GM18868 (cell line): Measurements from ENCODE around the gene HIVEP3.

Experiments
- ATAC-seq: cut with Tn5 transposase; IDR thresholded peaks from one replicate; pipeline ENCODE4 v1.9.1; 2021; ENCODE audit warnings: mild to moderate bottlenecking, moderate library complexity; ENCODE audit not compliant: unreplicated experiment

The HIVEP3 gene

GRCh38 chr1:41659903-41660302 lies 258.8 kb downstream of the HIVEP3 start:
- no peak for ATAC-seq

- ATAC-seq = no peak
Measured at GRCh38 chr1:41659159-41659495, 259.6 kb downstream of the HIVEP3 start.

GRCh38 chr1:41658431-41659158 lies 260.1 kb downstream of the HIVEP3 start:
- no peak for ATAC-seq

DNA sequence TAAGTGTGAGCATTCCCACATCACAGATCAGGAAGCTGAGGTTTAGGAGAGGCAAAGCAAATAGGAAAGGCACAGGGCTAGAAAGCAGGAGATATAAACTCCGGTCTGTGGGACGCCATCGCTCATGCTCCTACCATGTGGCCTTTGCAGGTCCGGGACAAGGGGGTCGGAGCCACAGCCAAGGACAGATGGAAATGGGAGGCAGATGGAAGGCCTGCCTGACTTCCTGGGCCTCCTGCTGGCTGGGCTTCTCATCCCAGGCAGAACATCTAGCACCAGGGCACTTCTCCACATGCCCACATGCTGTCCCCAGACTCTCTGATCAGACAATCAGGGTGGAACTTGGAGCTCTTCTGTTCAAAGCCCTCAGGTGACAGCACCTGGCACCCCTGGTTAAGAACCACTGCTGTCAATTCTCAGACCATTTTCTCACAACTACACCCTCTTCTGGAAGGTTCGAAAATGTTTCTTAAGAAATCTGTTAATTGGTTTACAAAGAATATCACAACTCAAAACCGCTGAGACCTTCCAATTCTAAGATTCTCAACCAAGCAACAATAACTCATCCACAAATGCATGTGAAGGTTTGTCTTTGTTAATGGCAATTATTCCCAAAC lies 260.9 kb downstream of the HIVEP3 start:
- ATAC-seq = no peak

DNA sequence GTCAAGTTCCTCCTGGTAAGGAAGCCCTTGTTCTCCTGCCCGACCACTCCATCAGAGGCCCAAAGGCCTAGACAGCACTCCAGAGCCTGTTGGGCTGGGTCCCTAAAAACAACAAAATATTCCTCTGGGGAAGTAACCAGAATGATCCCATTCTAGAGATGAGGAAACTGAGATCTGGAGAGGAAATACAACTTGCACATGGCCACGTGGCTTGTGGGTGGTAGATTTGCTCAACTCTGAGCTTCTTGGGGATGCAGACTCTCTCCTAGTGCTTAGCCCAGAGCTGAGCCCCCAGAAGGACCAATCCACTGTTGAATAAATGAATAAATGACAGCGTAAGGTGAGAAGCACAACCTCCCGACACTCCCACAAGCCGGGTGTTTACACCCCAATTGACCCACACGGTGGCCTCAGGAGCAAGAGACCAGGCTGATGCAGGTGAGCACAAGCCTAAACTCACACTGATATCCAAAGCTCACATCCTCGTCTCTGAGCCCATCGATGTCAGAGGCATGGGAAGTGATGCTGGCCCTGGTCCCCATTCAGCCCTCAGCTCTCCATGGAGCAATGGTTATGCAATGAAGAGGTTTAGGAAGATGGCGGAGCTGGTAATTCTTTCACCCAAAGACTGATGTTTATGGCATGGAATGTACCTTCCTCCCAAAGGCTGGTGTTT lies 261.8 kb downstream of the HIVEP3 start:
- ATAC-seq = no peak

GRCh38 chr1:41656068-41656467 lies 262.7 kb downstream of the HIVEP3 start:
- no peak for ATAC-seq

- ATAC-seq = no peak
Measured at GRCh38 chr1:41655632-41656031, 263.1 kb downstream of the HIVEP3 start.

DNA sequence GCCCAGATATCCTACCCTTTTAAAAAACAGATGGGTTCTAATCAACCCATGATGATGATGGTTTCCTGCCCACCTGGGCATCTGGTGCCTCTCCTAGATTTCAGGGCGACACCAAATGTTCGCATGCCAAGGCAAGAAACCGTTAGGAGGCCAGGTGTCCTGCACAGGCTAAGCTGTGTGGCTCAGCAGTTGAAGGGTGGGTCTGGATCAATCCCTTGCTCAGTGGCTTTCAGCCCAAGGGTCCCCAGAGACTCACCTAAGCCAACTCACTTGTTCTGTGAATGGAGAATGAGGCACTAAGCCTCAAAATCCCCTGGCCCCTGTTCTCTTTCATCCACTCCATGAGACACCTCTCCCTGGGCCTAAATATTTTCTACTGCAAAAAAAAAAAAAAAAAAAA lies 265.1 kb downstream of the HIVEP3 start:
- no peak for ATAC-seq

DNA sequence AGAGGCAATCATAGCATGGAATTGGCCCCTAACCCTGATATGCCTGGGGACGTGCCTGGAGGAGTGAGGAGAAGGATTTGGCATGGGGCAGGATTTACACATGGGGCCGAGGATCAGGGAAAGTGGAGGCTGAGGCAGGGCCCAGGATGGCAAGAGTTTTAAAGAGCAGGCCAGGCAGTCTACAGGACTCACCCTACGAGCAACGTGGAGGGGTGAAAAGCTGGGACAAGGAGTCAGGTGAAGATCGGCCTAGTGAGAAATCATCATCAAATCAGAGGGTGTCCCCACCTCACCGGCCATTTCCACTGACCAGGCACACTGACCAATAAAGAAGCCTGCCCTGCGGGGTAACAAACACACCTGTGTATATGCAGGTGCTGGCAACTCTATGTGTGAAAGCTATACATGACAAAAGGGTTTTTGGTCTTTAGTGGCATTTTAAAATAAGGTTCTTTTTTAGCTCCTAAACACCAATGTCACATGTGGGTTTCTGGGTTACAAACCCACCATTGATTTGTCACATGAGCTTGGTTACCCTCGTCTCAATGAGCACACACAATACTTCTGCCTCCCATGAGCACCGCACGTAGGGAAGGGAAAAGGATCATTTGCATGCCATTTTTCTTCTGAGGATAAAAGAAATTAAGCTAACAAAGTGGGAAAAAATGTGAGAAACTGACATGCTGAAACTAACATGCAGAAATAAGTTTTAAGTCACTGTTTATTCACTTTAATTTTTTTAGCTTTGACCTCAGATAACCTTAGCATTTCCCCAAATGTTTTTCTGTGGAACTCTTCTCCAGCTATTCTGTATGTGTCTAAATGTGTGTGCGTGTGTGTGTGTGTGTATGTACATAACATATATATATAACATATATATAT lies 266.1 kb downstream of the HIVEP3 start:
- no peak for ATAC-seq

DNA sequence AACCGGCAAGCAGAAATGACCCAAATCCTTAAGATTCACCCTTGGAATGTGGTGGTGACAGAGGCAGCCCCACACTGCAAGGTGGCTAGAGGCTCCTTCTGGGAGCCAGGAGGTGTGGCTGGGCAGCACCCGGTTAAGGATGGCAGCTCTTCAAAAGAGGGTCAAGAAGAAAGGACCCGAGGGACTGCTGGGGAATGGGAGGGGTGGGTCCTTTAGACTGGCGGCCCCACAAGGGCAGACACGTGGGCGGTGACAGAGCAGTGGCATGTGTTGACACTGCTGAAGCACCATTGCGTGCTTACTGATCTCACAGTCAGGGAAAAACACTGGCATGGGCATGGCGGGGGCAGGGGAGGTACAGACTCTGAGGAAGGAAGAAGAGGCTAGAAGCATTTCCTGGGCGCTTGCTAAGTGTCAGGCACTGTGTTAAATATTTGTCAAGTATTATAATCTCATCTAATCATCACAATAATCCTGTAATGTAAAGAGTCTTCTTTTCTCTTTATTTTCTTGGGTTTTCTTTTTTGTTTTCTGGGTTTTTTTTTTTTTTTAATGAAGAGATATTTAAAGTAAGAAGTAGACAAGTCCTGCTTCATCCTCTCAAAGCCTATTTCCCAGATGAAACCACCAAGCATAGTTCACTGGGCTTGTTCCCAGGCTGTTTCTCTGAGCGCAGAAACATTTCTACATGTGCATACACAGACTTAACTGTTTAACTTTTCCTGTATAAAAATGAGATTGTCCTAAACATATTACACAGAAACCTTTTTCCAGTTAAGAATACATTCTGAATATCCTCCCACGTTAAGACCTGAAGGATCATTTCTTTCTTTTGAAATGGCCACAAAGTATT lies 268.5 kb downstream of the HIVEP3 start:
- no peak for ATAC-seq

DNA sequence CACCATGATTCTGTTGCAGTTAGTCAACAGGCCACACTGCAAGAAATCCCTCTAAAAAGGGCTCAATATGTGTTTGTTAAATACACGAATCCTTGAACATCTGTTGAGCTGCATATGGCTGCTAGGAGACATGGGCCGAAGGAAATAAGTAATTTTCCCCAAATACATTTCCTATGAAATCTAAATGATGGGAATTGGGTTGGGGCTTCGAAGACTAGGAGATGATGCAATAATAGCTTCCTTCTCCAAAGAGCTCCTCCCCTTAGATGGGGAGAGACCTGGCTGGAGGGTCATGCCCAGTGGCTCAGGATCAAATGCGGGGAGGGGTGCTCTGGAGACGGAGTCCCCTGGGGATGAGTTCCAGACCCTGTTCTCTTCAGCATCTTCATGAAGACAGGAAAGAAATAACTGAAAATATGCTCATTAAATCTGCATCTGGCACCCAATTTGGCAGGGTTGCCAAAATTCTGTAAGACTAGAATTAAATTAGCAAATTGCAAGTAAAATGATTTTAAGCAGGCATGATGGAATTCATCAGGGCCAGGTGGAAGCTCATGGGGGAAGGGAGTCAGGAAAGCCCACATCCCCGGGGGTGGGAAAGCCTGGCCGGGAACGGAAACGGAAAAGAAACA lies 269.2 kb downstream of the HIVEP3 start:
- no peak for ATAC-seq

GRCh38 chr1:41648844-41649243 lies 269.9 kb downstream of the HIVEP3 start:
- no peak for ATAC-seq

GRCh38 chr1:41648230-41648629 lies 270.5 kb downstream of the HIVEP3 start:
- ATAC-seq = no peak

GRCh38 chr1:41647221-41648135 lies 271.2 kb downstream of the HIVEP3 start:
- no peak for ATAC-seq

DNA sequence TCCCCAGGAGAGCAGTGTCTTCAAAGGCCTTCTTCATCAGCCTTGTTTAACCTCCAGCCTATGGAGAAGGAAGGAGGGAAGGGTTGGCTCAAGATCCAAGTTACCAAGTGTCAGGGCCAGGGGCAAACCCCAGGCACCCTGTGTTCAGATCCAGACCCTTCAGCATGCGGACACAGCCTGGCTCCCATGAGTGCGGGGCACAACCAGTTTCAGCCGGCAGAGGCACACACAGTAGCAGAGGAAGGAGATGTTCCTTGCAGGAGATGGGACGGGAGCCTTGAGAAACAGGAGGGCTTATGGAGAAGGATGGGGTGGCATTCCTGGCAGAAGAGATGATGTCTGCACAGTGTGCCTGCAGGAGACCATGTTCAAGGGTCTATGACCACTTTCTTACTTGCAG lies 272.5 kb downstream of the HIVEP3 start:
- no peak for ATAC-seq

DNA sequence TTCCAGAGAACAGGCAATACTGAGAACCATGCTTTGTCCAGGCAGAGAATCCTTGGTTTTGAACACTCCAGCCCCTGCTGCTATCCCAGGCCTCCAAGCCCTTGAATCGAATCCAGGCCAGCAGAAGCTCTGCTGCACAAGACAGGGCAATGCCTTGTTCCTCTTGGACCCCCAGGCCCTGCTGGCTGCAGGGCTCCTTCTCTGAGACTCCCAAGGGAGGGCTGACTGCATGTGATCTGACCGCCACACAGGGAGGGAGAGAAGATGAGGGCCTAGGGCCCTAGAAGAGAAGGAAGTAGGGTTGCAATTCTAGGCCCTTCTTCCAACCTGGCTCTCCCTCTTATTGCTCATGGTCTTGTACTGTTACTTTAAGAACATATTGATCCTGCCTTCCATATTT lies 273.7 kb downstream of the HIVEP3 start:
- ATAC-seq = no peak

- ATAC-seq = no peak
Measured at GRCh38 chr1:41642922-41643821, 275.6 kb downstream of the HIVEP3 start.
